Measurements from ENCODE around the gene CENPU.

CENPU gene

GRCh38 chr4:184694412-184694956 lies 39.4 kb downstream of the CENPU start:
- TF ChIP-seq, protein P1, sequence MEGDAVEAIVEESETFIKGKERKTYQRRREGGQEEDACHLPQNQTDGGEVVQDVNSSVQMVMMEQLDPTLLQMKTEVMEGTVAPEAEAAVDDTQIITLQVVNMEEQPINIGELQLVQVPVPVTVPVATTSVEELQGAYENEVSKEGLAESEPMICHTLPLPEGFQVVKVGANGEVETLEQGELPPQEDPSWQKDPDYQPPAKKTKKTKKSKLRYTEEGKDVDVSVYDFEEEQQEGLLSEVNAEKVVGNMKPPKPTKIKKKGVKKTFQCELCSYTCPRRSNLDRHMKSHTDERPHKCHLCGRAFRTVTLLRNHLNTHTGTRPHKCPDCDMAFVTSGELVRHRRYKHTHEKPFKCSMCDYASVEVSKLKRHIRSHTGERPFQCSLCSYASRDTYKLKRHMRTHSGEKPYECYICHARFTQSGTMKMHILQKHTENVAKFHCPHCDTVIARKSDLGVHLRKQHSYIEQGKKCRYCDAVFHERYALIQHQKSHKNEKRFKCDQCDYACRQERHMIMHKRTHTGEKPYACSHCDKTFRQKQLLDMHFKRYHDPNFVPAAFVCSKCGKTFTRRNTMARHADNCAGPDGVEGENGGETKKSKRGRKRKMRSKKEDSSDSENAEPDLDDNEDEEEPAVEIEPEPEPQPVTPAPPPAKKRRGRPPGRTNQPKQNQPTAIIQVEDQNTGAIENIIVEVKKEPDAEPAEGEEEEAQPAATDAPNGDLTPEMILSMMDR (conservative IDR thresholded peaks at IDR 0.05; ENCODE audit: low read length), result no peak
- no peak overlapping the region for H3K4me3 ChIP-seq (ENCODE audit: low read length)
- DNase-seq (ENCODE audit: low read depth), result no peak

GRCh38 chr4:184693056-184693455 lies 40.8 kb downstream of the CENPU start:
- peak; percentile 51 for DNase-seq (ENCODE audit: low read depth)
- TF ChIP-seq, protein P1 (conservative IDR thresholded peaks at IDR 0.05; ENCODE audit: low read length), result no peak
- H3K4me3 ChIP-seq (ENCODE audit: low read length), result no peak overlapping the region

DNA sequence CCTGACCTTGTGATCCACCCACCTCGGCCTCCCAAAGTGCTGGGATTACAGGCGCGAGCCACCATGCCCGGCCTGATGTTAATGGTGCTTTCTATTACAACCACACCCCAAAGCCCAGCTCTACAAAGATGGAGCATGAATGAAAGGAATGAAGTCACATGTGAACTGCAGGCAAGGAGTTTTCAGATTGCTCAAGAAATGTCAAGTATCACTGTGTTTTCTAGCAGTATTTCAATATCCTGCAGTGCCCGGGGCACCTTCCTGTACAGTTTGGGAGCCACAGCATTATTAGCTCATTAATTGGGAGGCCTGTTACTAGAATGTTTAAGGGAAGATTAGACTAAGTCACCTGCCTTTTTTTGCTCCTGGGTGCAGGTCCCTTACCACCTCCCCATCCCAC lies 44.2 kb downstream of the CENPU start:
- TF ChIP-seq, protein P1 (conservative IDR thresholded peaks at IDR 0.05; ENCODE audit: low read length), result no peak
- no peak overlapping the region for H3K4me3 ChIP-seq (ENCODE audit: low read length)
- no peak for DNase-seq (ENCODE audit: low read depth)

DNA sequence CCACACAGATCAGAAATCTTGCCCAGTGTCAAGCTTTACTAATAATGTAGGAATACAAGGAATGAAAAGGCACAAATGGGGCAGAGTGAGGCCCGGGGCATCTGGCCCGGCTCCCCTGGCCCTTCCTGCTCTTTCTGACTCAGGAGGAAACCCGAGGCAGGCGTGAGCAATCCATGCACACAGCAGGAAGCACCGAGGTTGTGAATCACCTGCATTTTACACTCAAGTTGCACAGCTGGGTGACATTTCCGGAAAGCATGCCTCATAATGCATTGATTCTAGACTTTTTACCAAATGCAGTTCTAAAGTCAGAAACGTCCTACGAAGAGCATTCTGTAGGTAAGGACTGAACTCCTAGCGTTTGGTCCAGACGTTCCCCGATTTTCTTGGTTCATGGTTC lies 45.4 kb downstream of the CENPU start:
- peak; percentile 89 for DNase-seq (ENCODE audit: low read depth)
- TF ChIP-seq, protein P1 (conservative IDR thresholded peaks at IDR 0.05; ENCODE audit: low read length), result no peak
- H3K4me3 ChIP-seq (ENCODE audit: low read length), result no peak overlapping the region

- no peak for DNase-seq (ENCODE audit: low read depth)
- no peak overlapping the region for H3K4me3 ChIP-seq (ENCODE audit: low read length)
- TF ChIP-seq, protein P1 (conservative IDR thresholded peaks at IDR 0.05; ENCODE audit: low read length), result no peak
These were observed 45.9 kb downstream of the CENPU start for GRCh38 chr4:184688005-184688404.

DNA sequence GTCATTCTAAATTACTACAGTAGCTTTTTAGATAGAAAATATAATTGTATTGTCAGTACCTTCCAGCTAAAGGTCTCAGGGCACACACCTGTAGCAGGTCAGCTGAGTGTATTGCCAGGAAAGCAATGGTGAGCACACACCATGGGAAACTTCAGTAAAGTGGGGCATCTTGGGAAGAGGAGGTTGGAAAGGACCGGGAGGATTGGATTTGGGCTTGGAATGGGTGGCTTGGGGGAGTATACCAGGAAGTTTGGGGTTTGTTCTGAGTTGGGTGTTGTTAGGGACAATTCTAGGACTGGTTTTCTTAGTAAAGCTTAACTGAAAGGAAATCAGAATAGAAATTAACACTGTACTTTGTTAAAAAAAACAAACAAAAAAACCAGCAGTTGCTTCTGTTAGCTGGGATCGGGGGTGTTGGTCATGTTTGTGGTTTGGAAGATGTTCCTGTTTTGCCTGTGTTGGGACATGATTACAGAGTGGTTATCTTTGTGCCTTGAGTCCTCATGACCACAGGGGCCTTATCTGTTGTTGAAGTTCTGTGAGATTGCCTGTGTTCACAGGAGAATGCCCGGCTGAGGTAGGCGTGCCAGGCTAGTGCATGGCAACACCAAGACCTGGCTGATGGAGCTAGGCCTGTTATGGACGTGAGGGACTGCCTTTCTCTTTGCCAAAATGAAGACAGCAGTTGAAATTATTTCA lies 49.3 kb downstream of the CENPU start:
- H3K4me3 ChIP-seq (ENCODE audit: low read length), result no peak overlapping the region
- TF ChIP-seq, protein P1 (conservative IDR thresholded peaks at IDR 0.05; ENCODE audit: low read length), result no peak
- peak; percentile 29 for DNase-seq (ENCODE audit: low read depth)

DNA sequence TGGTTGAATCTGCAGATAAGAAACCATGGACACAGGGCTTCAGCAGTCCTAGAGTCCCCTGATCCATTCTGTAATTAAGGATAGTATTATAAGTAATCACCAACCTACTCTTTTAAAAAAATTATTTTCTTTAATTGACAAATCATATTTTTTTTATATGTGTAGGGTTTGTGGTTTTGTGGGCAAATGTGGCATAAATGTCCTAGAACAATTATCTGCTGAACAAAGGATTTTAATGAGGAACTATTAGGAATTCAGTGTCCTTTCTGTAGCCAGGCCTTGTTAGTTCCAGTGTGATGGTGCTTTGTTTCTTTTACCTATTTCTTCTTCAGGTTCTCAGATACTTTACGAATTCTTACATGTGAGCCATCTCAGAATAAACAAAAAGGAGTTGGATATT lies 52.0 kb downstream of the CENPU start:
- TF ChIP-seq, protein P1 (conservative IDR thresholded peaks at IDR 0.05; ENCODE audit: low read length), result no peak
- no peak overlapping the region for H3K4me3 ChIP-seq (ENCODE audit: low read length)
- no peak for DNase-seq (ENCODE audit: low read depth)

Measured in AG10803 (cell line).